HG03095 (cell line): Measurements from ENCODE around the gene ZNF641.

ENCODE experiments used
- ATAC-seq: cut with Tn5 transposase; IDR thresholded peaks from one replicate; pipeline ENCODE4 v1.9.1; 2021; ENCODE audit warnings: moderate library complexity; ENCODE audit not compliant: unreplicated experiment

ZNF641 gene

DNA sequence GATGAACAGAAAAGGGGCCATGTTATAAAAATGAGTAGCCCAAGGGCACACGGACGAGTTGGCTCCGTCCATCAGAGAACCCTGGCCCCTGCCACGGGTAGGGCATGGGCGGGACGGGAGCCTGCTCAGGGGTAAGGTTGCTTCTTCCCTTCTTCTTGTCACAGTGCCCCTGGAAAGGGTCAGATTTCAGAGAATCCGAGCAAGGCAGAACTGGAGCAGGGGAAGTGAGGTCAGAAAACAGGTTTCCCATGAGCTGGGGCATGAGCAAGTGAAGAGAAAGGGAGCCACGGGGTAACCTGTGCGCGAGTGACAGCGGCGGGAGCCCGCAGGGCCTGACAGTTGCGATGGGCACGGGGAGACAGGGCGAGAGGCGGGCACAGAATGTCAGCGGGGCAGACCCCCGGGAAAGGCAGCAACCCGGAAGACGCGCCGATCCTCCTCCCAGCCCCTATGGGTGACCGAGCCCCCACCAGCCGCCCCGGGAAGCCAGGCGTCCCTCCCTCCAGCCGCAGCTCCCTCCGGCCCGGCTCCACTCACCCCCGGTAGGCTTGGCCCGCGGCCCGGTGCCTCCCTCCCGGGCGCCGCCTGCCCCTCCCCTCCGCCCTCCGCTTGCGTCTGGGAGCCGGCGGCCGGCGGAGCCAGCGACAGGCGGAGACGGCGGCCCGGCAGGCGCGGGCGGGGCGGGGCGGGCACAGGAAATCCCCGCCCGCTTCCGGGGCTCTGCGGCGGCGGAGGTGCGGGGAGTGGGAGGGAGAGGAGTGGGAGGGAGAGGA is at the start of gene ZNF641:
Gene ZNF641, minus strand, starts transcription at position 671 of the 773 bp plus-strand sequence. CDS start 2,829 bp downstream, outside the sequence.
- ATAC-seq: peak; percentile 89

- no peak for ATAC-seq
Measured at GRCh38 chr12:48390026-48390425, 39.3 kb upstream of the ZNF641 start.

DNA sequence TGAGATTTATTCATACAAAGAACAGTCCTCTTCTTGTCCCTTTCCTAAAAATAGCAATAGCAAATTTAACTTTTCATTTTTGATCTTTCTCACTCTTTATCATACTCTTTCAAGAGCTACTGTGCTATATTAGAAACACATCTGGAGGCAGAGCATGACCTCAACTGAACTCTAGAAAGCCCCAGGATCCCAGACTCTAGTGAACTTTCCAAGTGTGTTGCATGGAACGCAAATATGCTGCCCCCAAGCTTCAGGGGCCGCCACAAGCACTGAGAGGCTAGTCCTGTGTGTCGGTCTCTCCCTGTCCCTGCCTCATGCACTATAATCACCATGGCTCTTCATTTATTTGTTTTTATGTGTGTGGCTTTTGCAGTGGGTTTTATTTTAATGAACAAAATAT is 38.7 kb upstream of the ZNF641 start:
- no peak for ATAC-seq

DNA sequence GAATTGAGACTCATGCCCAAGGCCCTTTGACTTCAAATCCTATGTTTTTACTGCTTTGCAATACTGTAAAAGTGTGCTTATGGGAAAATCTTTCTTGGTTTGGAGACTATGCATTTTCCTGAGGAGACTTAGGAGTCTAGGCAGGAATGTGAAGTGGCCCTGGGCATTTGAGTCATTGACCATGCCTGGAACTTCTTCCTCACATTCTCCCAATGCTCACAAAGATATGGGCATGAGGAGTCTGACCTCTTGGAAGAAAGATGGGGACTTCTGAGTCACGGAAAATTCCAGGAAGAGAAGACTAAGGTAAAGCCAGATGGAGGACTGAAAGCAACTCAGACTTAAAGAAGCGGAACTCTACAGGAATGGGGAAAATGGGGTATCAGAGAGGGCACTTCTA is 38.2 kb upstream of the ZNF641 start:
- no peak for ATAC-seq

- ATAC-seq: no peak
Measured at GRCh38 chr12:48388460-48388859, 37.7 kb upstream of the ZNF641 start.

GRCh38 chr12:48380596-48380995 is 29.9 kb upstream of the ZNF641 start:
- ATAC-seq: no peak

- ATAC-seq: no peak
Measured at GRCh38 chr12:48379794-48380193, 29.1 kb upstream of the ZNF641 start.

DNA sequence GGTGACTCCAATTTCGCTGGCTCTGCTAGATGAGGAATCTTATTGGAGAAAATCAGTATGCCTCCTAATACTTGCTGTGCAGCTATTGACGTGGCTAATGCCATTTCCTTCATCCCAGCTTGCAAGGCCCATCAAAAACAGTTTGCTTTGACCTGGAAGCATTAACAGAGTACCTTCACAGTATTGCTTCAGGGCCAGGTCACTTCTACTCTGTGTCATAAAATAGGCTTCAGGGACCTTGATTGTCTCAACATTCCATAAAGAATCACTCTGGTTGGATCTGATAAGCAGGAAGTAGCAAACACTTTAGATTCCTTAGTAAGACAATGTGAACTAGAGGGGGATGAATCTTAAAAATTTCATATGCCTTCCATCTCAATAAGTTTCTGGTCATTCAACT is 26.9 kb upstream of the ZNF641 start:
- ATAC-seq: no peak

- ATAC-seq: no peak
Measured at GRCh38 chr12:48374164-48374563, 23.4 kb upstream of the ZNF641 start.

DNA sequence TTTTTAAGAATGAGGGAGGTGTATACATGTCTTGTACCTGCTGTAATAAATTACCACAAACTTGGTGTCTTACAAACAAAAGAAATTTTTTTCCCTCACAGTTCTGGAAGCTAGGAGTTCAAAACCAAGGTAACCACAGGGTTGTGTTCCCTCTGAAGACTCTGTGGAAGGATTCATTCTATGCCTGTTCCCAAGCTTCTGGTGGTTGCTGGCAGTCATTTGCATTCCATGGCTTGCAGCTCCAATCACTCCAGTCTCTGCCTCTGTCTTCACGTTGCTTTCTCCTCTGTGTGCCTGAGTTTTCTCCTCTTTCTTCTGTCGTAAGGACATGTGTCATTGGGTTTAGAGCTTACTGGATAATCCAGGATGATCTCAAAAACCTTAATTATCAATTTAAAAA is 15.4 kb upstream of the ZNF641 start:
- no peak for ATAC-seq

GRCh38 chr12:48361664-48362339 is 11.1 kb upstream of the ZNF641 start:
- ATAC-seq: no peak

- no peak for ATAC-seq
Measured at GRCh38 chr12:48358937-48359513, 8.3 kb upstream of the ZNF641 start.

DNA sequence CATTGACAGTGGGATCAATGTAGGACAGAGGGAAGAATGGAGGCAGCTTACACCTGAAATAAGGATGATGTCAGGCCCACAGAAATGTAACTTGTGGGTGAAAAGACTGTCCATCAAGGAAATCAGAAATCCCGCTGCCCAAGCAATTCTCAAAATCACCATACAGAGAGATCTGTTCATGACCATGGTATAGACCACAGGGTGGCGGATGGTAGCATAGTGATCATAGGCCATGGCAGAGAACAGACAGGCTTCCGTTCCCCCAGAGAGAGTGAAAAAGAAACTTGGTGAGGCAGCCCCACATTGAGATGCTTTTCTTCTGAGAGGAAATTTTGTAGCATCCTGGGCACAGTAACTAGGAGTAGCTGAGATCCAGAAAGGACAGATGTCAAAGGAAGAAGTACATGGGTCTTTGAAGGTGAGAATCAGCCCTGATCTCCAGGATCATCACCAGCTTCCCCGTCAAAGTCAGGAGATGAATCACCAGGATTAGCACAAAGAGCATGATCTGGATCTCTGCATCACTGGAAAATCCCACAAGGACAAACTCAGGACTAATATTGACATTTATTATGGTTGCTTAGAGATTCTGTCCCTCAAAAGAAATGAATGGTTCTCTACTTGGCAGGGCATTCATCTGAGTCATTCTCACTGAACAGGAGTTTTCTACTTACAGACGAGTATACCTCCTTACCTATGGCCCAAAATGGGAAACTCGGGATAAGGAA is 5.5 kb upstream of the ZNF641 start:
- ATAC-seq: no peak

DNA sequence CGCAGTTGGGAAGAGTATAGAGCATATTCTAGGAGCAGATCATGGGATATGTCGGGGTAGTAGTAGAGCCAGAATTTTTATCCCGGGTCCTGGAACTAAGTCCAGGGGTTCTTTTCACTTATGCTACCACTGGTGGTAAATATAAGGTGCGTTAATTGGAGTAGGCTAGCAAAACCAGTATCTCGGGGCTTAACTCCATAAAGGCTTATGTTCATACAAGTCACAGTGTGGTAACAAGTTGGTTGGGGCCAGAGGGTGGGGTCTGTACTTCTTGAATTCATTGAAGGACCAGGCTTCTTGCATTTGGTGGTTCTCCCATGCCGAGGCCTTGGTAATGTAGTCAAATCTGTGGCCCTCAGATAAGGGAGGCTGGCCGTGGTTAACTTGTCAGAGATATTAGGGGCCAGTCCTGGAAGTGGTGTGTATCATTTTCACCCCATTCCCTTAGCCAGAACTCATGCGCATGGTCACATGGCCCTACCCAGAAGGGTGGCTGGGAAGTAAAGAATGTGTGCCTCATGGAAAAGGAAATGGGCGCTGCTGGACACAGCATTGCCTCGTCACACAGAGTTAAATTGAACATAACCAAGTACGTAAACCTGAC is 1.5 kb upstream of the ZNF641 start:
- ATAC-seq: no peak

GRCh38 chr12:48351022-48351708 is 446 bp upstream of the ZNF641 start:
- ATAC-seq: peak; percentile 32

GRCh38 chr12:48349471-48349870 is 1.2 kb downstream of the ZNF641 start:
- no peak for ATAC-seq

- no peak for ATAC-seq
Measured at GRCh38 chr12:48342980-48343379, 7.7 kb downstream of the ZNF641 start.

GRCh38 chr12:48340943-48341342 is 9.8 kb downstream of the ZNF641 start:
- no peak for ATAC-seq

GRCh38 chr12:48339442-48340117 is 11.1 kb downstream of the ZNF641 start:
- no peak for ATAC-seq

- ATAC-seq: no peak
Measured at GRCh38 chr12:48336564-48336963, 14.2 kb downstream of the ZNF641 start.
